H1 (cell line): ENCODE results near the gene SMTNL2. TPM values are rescaled to one million over a fixed set of nuclear protein-coding genes. Genes with fewer than 3 reads are reported as not detected.
A peak's percentile ranks its signal among the peaks of the same experiment; 100 is the strongest.

Experiments
- CTCF ChIA-PET: fragments of 300-600 bp; sonication (Branson Sonifier 250); formaldehyde crosslinking; loops from one replicate; lab custom pipeline; 2021; ENCODE audit not compliant: partially characterized antibody; lab: Charles Lee
- POLR2A ChIA-PET: fragments of 300-600 bp; sonication (Branson Sonifier 250); formaldehyde crosslinking; loops from one replicate; lab custom pipeline; 2021; ENCODE audit warnings: inconsistent platforms; ENCODE audit not compliant: partially characterized antibody; lab: Charles Lee
- DNase-seq, 2 experiments: peaks; one replicate each; pipeline versions ENCODE4 v3.0.0 to v3.0.0-alpha.2; 2010 to 2022; ENCODE audit warnings: low spot score in 2 of 2, low read depth in 1 of 2, mixed read lengths in 1 of 2
- FAIRE-seq: peaks from 2 replicates; lab custom pipeline; 2011; peaks lifted over from hg19 to GRCh38; lab: Jason Lieb, UNC
- H2AFZ ChIP-seq: 2 replicates; pipeline ENCODE4 v1.8.1; 2012; ENCODE audit warnings: low read length, inconsistent platforms
- H2AK5ac ChIP-seq: 2 replicates; pipeline ENCODE4 v1.6.1; 2013; ENCODE audit warnings: low read depth, low read length
- H2BK120ac ChIP-seq: replicated peaks from 2 replicates; pipeline ENCODE3; 2013; ENCODE audit warnings: low read depth, low read length, inconsistent platforms
- H2BK12ac ChIP-seq: 2 replicates; pipeline ENCODE4 v1.6.1; 2013; ENCODE audit warnings: low read depth, low read length
- H2BK15ac ChIP-seq: 2 replicates; pipeline ENCODE4 v1.6.1; 2013; ENCODE audit warnings: low read length
- H2BK20ac ChIP-seq: 2 replicates; pipeline ENCODE4 v1.6.1; 2013; ENCODE audit warnings: low read length
- H2BK5ac ChIP-seq: 2 replicates; pipeline ENCODE4 v1.6.1; 2013; ENCODE audit warnings: low read depth, low read length
- H3K14ac ChIP-seq: 2 replicates; pipeline ENCODE4 v1.6.1; 2013; ENCODE audit warnings: inconsistent platforms; ENCODE audit not compliant: insufficient read length
- H3K18ac ChIP-seq: 2 replicates; pipeline ENCODE4 v1.6.1; 2013; ENCODE audit warnings: low read length; ENCODE audit errors: extremely low read depth
- H3K23ac ChIP-seq: 2 replicates; pipeline ENCODE4 v1.6.1; 2013; ENCODE audit warnings: inconsistent platforms; ENCODE audit not compliant: insufficient read length
- H3K23me2 ChIP-seq: 2 replicates; pipeline ENCODE4 v1.6.1; 2013; ENCODE audit warnings: low read depth, low read length
- H3K27ac ChIP-seq: 2 replicates; pipeline ENCODE4 v1.6.1; 2011; ENCODE audit warnings: low read depth, low read length, inconsistent platforms
- H3K27me3 ChIP-seq, 4 experiments: replicated peaks in 1 of 4; 1 replicate in 1 of 4; 2 replicates in 3 of 4; pipeline versions ENCODE4 v1.6.1 to v1.8.1; 2011 to 2013; ENCODE audit warnings: low read length in 3 of 4, mild to moderate bottlenecking in 3 of 4, inconsistent platforms in 2 of 4, mixed read lengths in 2 of 4, moderate library complexity in 1 of 4; ENCODE audit not compliant: control insufficient read depth in 3 of 4, insufficient read depth in 3 of 4; ENCODE audit errors: extremely low read depth in 1 of 4
- H3K36me3 ChIP-seq, 4 experiments: 2 replicates each; pipeline versions ENCODE4 v1.6.1 to v1.8.1; 2011 to 2013; ENCODE audit warnings: mild to moderate bottlenecking in 4 of 4, low read length in 3 of 4, moderate library complexity in 2 of 4, control low read depth in 1 of 4, inconsistent platforms in 1 of 4; ENCODE audit not compliant: insufficient read depth in 4 of 4, control insufficient read depth in 2 of 4
- H3K4ac ChIP-seq: replicated peaks from 2 replicates; pipeline ENCODE3; 2013; ENCODE audit warnings: low read length, low read depth, mixed read lengths, inconsistent platforms; ENCODE audit not compliant: insufficient read length
- H3K4me1 ChIP-seq, 4 experiments: replicated peaks in 1 of 4; 1 replicate in 1 of 4; 2 replicates in 3 of 4; pipeline versions ENCODE4 v1.6.1 to v1.8.1; 2011 to 2013; ENCODE audit warnings: low read length in 3 of 4, inconsistent platforms in 2 of 4, mixed read lengths in 1 of 4; ENCODE audit not compliant: insufficient read depth in 4 of 4, control insufficient read depth in 3 of 4
- H3K4me2 ChIP-seq, 2 experiments: 2 replicates each; pipeline versions ENCODE4 v1.6.1 to v1.8.1; 2011 to 2013; ENCODE audit warnings: low read depth in 2 of 2, low read length in 2 of 2, control low read depth in 1 of 2, inconsistent platforms in 1 of 2, mild to moderate bottlenecking in 1 of 2; ENCODE audit not compliant: insufficient read depth in 1 of 2
- H3K4me3 ChIP-seq, 4 experiments: fragments of 200-600, 300-600 bp in 1 of 4; sonication (generic), shearing (Covaris generic), sonication (Bioruptor Twin) in 1 of 4; 2 replicates each; pipeline versions ENCODE4 v1.5.1 to v1.8.1; 2011 to 2016; ENCODE audit warnings: low read length in 4 of 4, low read depth in 3 of 4, control low read depth in 2 of 4, inconsistent platforms in 2 of 4, mild to moderate bottlenecking in 2 of 4, mixed read lengths in 1 of 4, moderate library complexity in 1 of 4; ENCODE audit not compliant: insufficient read depth in 2 of 4; ENCODE audit errors: extremely low read depth in 1 of 4
- H3K56ac ChIP-seq: replicated peaks from 2 replicates; pipeline ENCODE3; 2013; ENCODE audit warnings: low read depth, mild to moderate bottlenecking, mixed read lengths, low read length, inconsistent platforms; ENCODE audit not compliant: insufficient read length
- H3K79me1 ChIP-seq: 2 replicates; pipeline ENCODE4 v1.6.1; 2013; ENCODE audit warnings: low read depth, low read length, control low read depth
- H3K79me2 ChIP-seq, 2 experiments: 2 replicates each; pipeline versions ENCODE4 v1.6.1 to v1.8.1; 2012 to 2013; ENCODE audit warnings: low read length in 2 of 2, mild to moderate bottlenecking in 2 of 2, inconsistent platforms in 1 of 2; ENCODE audit not compliant: insufficient read depth in 2 of 2, control insufficient read depth in 1 of 2
- H3K9ac ChIP-seq, 4 experiments: replicated peaks in 1 of 4; 1 replicate in 1 of 4; 2 replicates in 3 of 4; pipeline versions ENCODE4 v1.6.1 to v1.8.1; 2011 to 2013; ENCODE audit warnings: low read depth in 3 of 4, low read length in 3 of 4, control low read depth in 2 of 4, mild to moderate bottlenecking in 2 of 4, moderate library complexity in 2 of 4, inconsistent platforms in 1 of 4; ENCODE audit errors: extremely low read depth in 1 of 4
- H3K9me3 ChIP-seq, 2 experiments: 2 replicates each; pipeline versions ENCODE4 v1.6.1 to v1.8.1; 2012 to 2013; ENCODE audit warnings: mild to moderate bottlenecking in 2 of 2, moderate library complexity in 2 of 2, control low read depth in 1 of 2, inconsistent platforms in 1 of 2, low read depth in 1 of 2, low read length in 1 of 2, mixed read lengths in 1 of 2; ENCODE audit not compliant: insufficient read depth in 2 of 2
- H4K20me1 ChIP-seq, 2 experiments: replicated peaks in 1 of 2; 2 replicates each; pipeline versions ENCODE3 to v1.8.1; 2011 to 2013; ENCODE audit warnings: inconsistent platforms in 2 of 2, low read length in 2 of 2, mild to moderate bottlenecking in 1 of 2; ENCODE audit not compliant: insufficient read depth in 2 of 2, control insufficient read depth in 1 of 2
- H4K5ac ChIP-seq: 2 replicates; pipeline ENCODE4 v1.6.1; 2013; ENCODE audit warnings: low read length, low read depth, mixed read lengths, inconsistent platforms; ENCODE audit not compliant: insufficient read length
- H4K8ac ChIP-seq: 2 replicates; pipeline ENCODE4 v1.8.0; 2013; ENCODE audit warnings: mild to moderate bottlenecking, moderate library complexity, low read length, inconsistent platforms; ENCODE audit not compliant: insufficient read depth; ENCODE audit errors: extremely low read depth
- H4K91ac ChIP-seq: replicated peaks from 2 replicates; pipeline ENCODE3; 2013; ENCODE audit warnings: low read length, mixed read lengths, inconsistent platforms; ENCODE audit not compliant: insufficient read length
- BCL11A ChIP-seq, 2 experiments: IDR thresholded peaks; one replicate each; pipeline ENCODE4 v1.6.1; 2011; ENCODE audit warnings: low read depth in 2 of 2, low read length in 2 of 2, mild to moderate bottlenecking in 2 of 2
- CREB1 ChIP-seq: IDR thresholded peaks from 2 replicates; pipeline ENCODE4 v1.6.1; 2012; ENCODE audit warnings: inconsistent platforms
- HDAC2 ChIP-seq, 2 experiments: fragments of 300-600 bp in 1 of 2; sonication (generic) in 1 of 2; IDR thresholded peaks; 2 replicates each; pipeline ENCODE4 v1.6.1; 2011 to 2012; ENCODE audit warnings: low read depth in 2 of 2, low read length in 2 of 2, mild to moderate bottlenecking in 2 of 2, moderate library complexity in 2 of 2, borderline replicate concordance in 1 of 2, inconsistent platforms in 1 of 2
- PHF8 ChIP-seq: fragments of 200-600 bp; sonication (generic); conservative IDR thresholded peaks from 2 replicates; pipeline ENCODE4 v1.7.1; 2012; ENCODE audit warnings: low read depth, mild to moderate bottlenecking, inconsistent platforms, low read length, moderate library complexity
- RAD21 ChIP-seq, 2 experiments: IDR thresholded peaks in 1 of 2; conservative IDR thresholded peaks in 1 of 2; 2 replicates each; pipeline ENCODE4 v1.6.1; 2011; ENCODE audit warnings: low read depth in 2 of 2, low read length in 2 of 2, improper control_type of control experiment in 1 of 2, inconsistent platforms in 1 of 2, mild to moderate bottlenecking in 1 of 2, moderate library complexity in 1 of 2
- RBBP5 ChIP-seq: IDR thresholded peaks from 2 replicates; pipeline ENCODE4 v1.7.1; 2012; ENCODE audit warnings: low read depth, mild to moderate bottlenecking, inconsistent platforms, low read length, moderate library complexity, borderline replicate concordance
- RXRA ChIP-seq: IDR thresholded peaks from 2 replicates; pipeline ENCODE4 v1.6.1; 2011; ENCODE audit warnings: low read depth, mild to moderate bottlenecking, low read length, moderate library complexity; ENCODE audit not compliant: insufficient read depth
- WGBS, 2 experiments: shearing (Covaris generic) in 1 of 2; methylation state at CpG; one replicate each; pipeline versions ENCODE4 v1.1.6 to v1.1.7; 2013 to 2015; ENCODE audit warnings: low lambda C conversion rate in 2 of 2, mixed read lengths in 2 of 2, inconsistent platforms in 1 of 2, low coverage in 1 of 2, missing lambda C conversion rate in 1 of 2; ENCODE audit not compliant: insufficient replicate concordance in 2 of 2, insufficient coverage in 1 of 2, insufficient read length in 1 of 2; ENCODE audit errors: extremely low coverage in 1 of 2, missing lambda C conversion rate in 1 of 2; 5-methylcytosine and 5-hydroxymethylcytosine counted together
- polyA plus RNA-seq, 7 experiments: library from polyadenylated mRNA; depleted of rRNA in 3 of 7; stranded (reverse) in 5 of 7; unstranded in 2 of 7; fragments of >200 nt in 5 of 7; fragments of 200-250 nt in 2 of 7; gene quantifications; 1 replicate in 5 of 7; 2 replicates in 1 of 7; 4 replicates in 1 of 7; pipeline versions ENCODE4 v1.2.1 to v1.2.3, GENCODE V29; 2011 to 2013; ENCODE audit warnings: missing spikeins in 2 of 7, mixed read lengths in 2 of 7
- total RNA-seq: library from RNA; stranded (reverse); fragmentation: NEBNext Ultra II Directional; extraction: Animal tissue kit (Norgen Biotek cat#: 25700); gene quantifications from 2 replicates; pipeline ENCODE4 v1.2.1, GENCODE V29; 2021
- TF ChIP-seq, protein P1 (sequence below), 3 experiments: IDR thresholded peaks; 1 replicate in 2 of 3; 2 replicates in 1 of 3; pipeline versions ENCODE4 v1.5.1 to v1.6.1; 2011; ENCODE audit warnings: low read length in 3 of 3, mild to moderate bottlenecking in 3 of 3, inconsistent platforms in 2 of 3, low read depth in 1 of 3, moderate library complexity in 1 of 3; ENCODE audit not compliant: insufficient read depth in 1 of 3; ENCODE audit errors: control extremely low read depth in 1 of 3

SMTNL2 gene
- total and polyA plus RNA-seq, 2 of the 8 experiments (the other 6 are each of a cell fraction or from before 2014, with no cell fraction given): 3.6 to 4.5 TPM

DNA sequence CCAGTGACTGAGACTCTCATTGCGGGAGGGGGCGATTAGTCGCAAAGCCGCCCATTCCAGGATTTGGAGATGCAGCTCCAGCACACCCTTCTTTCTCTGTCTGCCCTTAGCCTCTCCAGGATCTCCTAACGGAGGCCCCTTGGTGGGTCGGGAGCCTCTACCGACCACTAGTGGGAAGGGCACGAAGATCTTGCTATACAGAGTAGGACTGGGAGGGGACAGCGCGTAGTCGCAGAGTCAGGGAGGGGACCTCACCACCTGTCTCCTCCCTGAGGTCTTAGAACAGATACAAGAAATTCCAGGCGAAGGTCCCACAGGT is 588 bp upstream of the SMTNL2 start:
- POLR2A ChIA-PET: interaction anchor here (1.2 to 2.0 kb wide), 4 partner anchors 10 to 53 kb away, joined by 3 to 7 read pairs (median 4); no protein-coding TSS in a partner anchor
- Histone ChIP-seq H3K14ac (no peak overlapping the region), H3K79me2 (no peaks in the 10 kb centered on the region), H3K4me2 (peak overlapping the region; percentile 75 to 88), H4K91ac (no peak overlapping the region), H3K23me2 (peaks cover 10% of the 10 kb centered on the region; the same call in 1 of the 2 replicates), H4K5ac (no peak overlapping the region), H3K23ac (no peak overlapping the region), H3K36me3 (no peaks in the 10 kb centered on the region), H2AK5ac (no peak overlapping the region), H3K79me1 (no peaks in the 10 kb centered on the region), H2BK120ac (no peak overlapping the region), H2AFZ (peak overlapping the region; percentile 2; the same call in 1 of the 2 replicates), H2BK5ac (no peak overlapping the region), H3K4me1 (peaks cover 0 to 18% (median 13%) of the 10 kb centered on the region in 4 experiments; a peak in 6 of 7 replicates), H3K4me3 (peak overlapping the region; percentile 45 to 69 (median 58)), H2BK12ac (no peak overlapping the region), H3K56ac (no peak overlapping the region), H3K9ac (no peak overlapping the region), H3K18ac (no peak overlapping the region; the same call in none of the 2 replicates), H3K9me3 (no peaks in the 10 kb centered on the region), H3K27me3 (peaks cover 8 to 45% (median 38%) of the 10 kb centered on the region in 4 experiments), H3K27ac (no peak overlapping the region), H4K8ac (0 out of 2 replicates have a peak overlapping the region, but pooled peaks have one; percentile 76), H2BK20ac (no peak overlapping the region), H3K4ac (no peak overlapping the region), H2BK15ac (no peak overlapping the region), H4K20me1 (peaks cover 0 to 1% of the 10 kb centered on the region in 2 experiments)
- WGBS, 2 experiments: 19% methylated on average over 12 of the region's 12 CpGs; no CpG with 5 or more reads in 1 of the 2 experiments
- no peak for DNase-seq
- CTCF ChIA-PET: interaction anchor here (0.6 to 8.8 kb wide), 11 partner anchors 10 to 142 kb away, joined by 3 to 114 read pairs (median 4); partner anchors contain the start of gene PELP1
- FAIRE-seq: no peak
- TF ChIP-seq CREB1 (no peak; the same call in 1 of the 2 replicates), BCL11A (IDR thresholded peaks at IDR 0.05; ENCODE audit: low read depth in 2 of 2, low read length in 2 of 2) (no peak), RBBP5 (no peak), PHF8 (no peak), RXRA (no peak), RAD21 (IDR thresholded peaks at IDR 0.05 in 1 of 2, conservative IDR thresholded peaks at IDR 0.05 in 1 of 2; ENCODE audit: low read depth in 2 of 2, low read length in 2 of 2) (peak in 1 of 2 experiments; percentile 10; a peak in 2 of 4 replicates), HDAC2 (IDR thresholded peaks at IDR 0.05; ENCODE audit: borderline replicate concordance in 1 of 2, low read depth in 2 of 2, low read length in 2 of 2) (no peak)
- TF ChIP-seq, protein P1, sequence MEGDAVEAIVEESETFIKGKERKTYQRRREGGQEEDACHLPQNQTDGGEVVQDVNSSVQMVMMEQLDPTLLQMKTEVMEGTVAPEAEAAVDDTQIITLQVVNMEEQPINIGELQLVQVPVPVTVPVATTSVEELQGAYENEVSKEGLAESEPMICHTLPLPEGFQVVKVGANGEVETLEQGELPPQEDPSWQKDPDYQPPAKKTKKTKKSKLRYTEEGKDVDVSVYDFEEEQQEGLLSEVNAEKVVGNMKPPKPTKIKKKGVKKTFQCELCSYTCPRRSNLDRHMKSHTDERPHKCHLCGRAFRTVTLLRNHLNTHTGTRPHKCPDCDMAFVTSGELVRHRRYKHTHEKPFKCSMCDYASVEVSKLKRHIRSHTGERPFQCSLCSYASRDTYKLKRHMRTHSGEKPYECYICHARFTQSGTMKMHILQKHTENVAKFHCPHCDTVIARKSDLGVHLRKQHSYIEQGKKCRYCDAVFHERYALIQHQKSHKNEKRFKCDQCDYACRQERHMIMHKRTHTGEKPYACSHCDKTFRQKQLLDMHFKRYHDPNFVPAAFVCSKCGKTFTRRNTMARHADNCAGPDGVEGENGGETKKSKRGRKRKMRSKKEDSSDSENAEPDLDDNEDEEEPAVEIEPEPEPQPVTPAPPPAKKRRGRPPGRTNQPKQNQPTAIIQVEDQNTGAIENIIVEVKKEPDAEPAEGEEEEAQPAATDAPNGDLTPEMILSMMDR (IDR thresholded peaks at IDR 0.05; ENCODE audit: control extremely low read depth in 1 of 3, insufficient read depth in 1 of 3, low read depth in 1 of 3, low read length in 3 of 3): peak; percentile 38 to 61 (median 48); a peak in 3 of 4 replicates
